ENCODE measurements around the gene RPUSD3. TPM values are rescaled to one million over a fixed set of nuclear protein-coding genes. Genes with fewer than 3 reads are reported as not detected.

Gene RPUSD3
- total RNA-seq, 1 donor from 2014 or later = 27.0 TPM

GRCh38 chr3:9837701-9838582 lies 5.9 kb downstream of the RPUSD3 start:
- no peak for DNase-seq (ENCODE audit: extremely low read depth, low read depth, low spot score)

DNA sequence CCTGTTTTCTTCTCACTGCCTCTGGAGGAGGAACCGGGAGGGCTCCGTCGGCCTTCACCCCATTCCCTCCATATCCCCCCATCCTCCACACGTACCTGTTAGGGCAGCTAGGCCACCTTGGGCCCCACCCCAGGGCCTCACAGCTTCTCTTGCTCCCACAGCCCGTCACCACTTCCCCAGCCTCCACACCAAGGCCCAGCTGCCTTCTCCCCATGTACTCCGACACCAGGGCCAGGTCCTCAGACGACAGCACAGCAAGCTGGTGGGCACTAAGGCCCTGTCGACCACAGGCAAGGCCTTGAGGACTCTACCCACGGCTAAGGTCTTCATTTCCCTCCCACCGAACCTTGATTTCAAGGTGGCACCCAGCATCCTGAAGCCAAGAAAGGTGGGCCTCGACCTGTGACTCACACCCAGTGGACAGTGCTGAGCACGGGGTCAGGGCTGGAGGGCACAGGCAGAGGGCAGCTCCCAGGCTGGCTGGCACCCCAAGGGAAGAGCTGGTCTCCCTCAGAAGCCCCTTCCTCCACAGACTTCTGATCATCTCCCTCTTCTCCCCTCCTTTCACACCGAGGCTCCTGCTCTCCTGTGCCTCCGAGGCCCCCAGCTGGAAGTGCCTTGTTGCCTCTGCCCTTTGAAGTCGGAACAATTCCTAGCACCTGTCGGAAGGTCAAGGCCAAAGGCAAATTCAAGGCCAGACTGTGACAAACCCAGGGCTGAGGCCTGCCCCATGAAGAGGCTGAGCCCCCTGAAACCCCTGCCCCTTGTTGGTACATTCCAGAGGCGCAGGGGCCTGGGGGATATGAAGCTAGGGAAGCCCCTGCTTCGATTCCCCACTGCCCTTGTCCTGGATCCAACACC lies 9.1 kb downstream of the RPUSD3 start:
- DNase-seq (ENCODE audit: extremely low read depth, low read depth, low spot score) = no peak

DNA sequence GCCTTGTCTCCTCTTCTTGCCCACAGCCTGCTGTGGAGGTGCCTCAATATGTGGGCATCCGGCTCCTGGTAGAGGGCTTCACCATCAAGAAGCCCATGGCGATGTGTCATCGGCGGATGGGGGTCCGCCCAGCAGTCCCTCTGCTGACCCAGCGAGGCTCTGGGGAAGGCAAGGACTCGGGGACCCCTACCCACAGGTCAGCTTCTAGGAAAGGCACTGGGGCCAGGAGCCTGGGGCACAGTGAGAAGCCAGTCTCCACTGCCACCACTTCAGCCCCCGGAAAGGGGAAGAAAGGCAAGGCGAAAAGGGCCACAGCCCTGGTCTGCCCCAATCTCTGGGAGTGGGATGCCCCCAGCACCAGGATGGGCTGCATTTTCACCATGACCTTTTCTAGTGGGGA lies 10.7 kb downstream of the RPUSD3 start:
- no peak for DNase-seq (ENCODE audit: extremely low read depth, low read depth, low spot score)

DNA sequence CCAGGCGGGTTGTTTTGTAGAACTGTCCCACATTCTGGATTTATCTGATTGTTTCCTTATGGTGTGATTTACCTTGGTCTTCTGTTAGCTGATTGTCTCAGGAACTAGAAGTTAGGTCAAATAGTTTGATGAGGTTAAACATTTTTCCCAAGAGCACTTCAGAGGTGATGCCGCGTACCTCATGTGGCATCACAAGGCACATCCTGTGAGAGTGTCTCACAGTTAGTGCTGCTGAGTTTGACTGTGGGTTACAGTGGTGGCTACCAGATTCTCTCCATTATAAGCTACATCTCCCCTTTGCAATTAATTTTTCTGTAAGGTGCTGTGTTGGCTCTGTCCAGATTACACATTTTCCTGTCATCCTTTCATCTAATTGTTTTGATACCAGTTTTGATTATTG lies 12.6 kb downstream of the RPUSD3 start:
- DNase-seq (ENCODE audit: extremely low read depth, low read depth, low spot score) = no peak

DNA sequence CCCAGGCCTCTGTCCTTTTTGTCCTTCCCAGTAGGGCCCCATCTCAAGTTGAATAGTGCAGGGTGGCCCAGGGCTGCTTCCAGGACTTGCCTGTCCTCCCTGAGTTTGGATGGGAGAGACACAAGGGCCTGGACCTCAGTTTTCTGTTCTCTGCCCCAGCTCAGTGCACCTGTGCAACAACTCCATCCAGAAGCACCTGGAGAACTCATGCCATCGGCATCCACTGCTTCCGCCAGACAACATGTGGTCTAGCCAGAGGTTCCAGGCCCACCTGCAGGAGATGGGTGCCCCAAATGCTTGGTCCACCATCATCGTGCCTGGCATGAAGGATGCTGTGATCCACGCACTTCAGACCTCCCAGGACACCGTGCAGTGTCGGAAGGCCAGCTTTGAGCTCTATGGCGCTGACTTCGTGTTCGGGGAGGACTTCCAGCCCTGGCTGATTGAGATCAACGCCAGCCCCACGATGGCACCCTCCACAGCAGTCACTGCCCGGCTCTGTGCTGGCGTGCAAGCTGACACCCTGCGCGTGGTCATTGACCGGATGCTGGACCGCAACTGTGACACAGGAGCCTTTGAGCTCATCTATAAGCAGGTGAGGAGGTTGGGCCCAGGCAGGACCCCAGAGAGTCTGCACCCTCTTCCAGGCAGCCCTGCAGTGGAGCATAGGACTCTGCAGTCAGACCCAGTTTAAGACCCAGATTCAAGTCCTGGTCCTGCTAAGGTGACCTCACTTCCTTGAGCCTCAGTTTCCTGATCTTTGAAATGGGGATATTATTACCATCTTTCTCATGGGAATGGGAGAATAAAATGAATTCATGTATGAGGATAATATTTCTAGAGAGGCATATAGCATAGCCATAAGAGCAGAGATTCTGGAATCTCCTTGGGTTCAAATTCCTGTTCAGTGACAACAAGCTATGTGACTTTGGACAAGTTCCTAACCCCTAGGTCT lies 14.7 kb downstream of the RPUSD3 start:
- no peak for DNase-seq (ENCODE audit: extremely low read depth, low read depth, low spot score)

DNA sequence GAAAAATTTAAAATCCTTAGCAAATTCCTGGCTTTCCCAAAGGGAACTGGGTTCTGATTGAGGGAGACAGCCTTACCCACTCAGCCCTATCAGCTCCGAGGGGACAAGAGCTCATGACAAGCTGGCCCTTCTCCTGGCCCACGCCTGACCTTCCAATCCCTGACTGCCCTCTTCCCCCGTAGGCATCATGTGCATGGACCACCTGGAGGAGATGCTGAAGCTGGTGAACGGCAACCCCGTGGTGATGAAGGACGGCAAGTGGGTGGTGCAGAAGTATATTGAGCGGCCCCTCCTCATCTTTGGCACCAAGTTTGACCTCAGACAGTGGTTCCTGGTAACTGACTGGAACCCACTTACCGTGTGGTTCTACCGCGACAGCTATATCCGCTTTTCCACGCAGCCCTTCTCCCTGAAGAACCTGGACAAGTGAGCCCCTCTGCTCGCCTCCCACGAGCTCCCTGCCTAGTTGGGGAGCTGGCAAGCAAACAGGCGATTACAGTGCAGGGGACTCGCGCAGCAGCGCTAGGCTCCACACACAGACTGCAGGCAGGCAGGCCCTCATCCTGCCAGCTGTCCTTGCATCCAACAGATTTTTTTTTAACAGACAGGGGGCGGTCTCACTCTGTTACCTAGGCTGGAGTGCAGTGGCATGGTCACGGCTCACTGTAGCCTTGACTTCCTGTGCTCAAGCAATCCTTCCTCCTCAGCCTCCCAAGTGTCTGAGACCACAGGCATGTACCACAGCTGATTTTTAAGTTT lies 16.8 kb downstream of the RPUSD3 start:
- no peak for DNase-seq (ENCODE audit: extremely low read depth, low read depth, low spot score)

DNA sequence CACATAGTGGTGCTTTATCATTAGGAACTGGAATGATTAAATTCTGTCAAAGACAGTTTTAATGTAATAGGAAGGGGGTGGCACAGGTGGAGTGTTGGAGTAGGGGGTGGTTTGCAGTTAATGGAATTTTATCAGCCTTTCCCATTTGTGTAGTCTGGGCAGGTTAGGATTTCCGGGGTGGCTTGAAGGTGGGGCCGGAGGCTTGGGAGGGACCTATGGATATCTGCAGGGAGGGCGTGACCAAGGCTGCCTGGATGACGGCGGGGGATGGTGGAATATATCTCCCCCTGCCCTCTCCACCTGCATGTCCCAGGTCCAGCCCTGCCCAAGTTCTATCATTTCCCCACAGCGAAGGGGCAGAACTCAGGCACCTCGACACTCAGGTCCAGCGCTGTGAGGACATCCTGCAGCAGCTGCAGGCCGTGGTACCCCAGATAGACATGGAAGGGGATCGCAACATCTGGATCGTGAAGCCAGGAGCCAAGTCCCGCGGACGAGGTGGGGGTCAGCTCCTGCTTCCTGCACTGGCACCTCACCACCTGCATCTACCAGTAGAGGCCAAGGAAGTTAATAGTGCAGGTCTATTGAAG lies 18.3 kb downstream of the RPUSD3 start:
- no peak for DNase-seq (ENCODE audit: extremely low read depth, low read depth, low spot score)

DNA sequence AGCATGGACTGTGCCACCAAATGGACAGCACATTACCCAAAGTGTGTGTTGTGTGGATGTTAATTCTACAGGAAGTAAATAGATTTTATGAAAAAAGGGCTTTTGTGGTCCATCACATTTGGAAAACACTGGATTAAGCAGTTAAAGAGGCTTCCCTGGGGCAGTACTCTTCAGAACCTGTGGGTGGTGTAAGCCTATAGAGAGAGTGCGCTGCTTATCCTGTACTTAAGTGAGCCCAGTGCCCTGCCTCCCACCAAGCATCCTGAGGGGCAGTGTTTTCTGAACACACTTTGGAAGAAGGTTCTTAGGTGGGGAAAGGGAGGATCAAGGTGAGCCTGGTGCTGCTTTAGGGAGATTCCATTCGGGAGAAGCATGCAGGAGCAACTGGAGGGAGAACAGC lies 22.9 kb downstream of the RPUSD3 start:
- no peak for DNase-seq (ENCODE audit: extremely low read depth, low read depth, low spot score)

DNA sequence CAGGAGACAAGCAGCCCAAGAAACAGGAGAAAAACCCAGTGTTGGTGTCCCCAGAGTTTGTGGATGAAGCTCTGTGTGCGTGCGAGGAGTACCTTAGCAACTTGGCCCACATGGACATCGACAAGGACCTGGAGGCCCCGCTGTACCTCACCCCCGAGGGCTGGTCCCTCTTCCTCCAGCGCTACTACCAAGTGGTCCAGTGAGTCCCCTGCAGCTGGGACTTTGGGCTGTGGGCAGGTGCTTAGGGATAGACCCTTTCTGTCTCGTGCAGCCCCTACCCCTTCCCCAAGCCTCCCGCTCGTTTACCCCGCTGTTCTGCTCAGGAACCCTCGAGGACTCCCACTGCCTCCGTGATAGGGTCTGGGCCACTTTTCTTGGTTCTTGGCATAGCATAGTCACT lies 23.3 kb downstream of the RPUSD3 start:
- DNase-seq (ENCODE audit: extremely low read depth, low read depth, low spot score) = no peak

DNA sequence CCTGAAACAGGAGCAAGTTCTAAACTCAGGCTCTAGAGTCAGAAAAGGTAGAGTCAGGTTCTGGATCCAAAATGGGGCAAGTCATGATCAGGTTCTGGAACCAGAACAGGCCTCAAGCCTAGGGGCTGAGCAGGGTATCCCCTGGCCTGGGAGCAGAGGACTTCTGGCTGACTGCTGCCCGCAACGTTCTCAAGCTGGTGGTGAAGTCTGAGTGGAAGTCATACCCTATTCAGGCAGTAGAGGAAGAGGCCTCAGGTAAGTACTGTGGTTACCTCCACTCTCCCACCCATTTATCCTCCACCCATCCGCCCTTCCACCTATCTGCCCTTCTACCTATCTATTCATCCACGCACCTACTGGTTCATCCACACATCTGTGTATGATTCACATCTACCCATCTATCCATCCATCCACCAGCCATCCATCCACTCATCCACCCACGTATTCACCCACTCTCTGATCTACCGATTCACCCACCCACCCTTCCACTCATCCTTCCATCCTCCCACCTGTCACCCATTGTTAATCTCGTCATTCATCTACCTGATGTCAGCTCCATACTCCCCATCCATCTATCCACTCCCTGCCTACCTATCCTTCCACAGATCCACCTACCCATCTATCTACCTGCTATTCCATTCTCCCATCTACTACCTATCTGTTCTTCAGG lies 25.0 kb downstream of the RPUSD3 start:
- DNase-seq (ENCODE audit: extremely low read depth, low read depth, low spot score) = no peak

DNA sequence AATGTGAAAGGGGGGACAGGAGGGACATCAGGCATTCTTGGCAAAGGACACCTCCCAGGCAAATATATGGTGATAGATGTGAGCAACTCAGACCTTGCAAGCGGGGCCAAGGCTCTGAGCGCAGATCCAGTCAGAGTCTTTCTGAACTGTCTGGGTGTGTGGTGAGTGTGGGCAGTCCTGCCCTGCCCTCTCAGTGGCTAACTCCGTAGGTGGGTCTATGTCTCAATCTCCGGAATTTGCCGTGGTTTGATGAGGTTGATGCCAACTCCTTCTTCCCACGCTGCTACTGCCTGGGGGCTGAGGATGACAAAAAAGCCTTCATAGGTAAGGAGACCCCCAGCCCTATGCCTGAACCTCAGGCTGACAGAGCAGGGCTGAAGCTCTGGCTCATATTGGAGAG lies 26.4 kb downstream of the RPUSD3 start:
- no peak for DNase-seq (ENCODE audit: extremely low read depth, low read depth, low spot score)

DNA sequence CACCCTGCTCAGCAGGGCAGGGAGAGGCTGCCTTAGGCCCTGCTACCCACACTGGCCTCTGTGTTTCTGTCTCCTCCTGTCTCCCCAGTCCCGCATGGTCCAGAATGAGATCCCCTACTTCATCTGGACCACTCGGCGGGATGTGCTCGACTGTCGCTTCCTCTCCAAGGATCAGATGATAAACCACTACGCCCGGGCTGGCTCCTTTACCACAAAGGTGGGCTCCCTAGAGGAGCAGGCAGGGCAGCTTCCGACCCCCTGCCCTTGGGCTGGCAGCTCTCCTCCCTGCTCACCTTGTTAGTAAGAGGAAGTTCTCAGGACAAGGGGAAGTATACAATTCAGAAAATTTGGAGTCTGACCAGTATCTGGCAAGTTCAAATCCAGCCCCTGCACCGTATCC lies 27.8 kb downstream of the RPUSD3 start:
- DNase-seq (ENCODE audit: extremely low read depth, low read depth, low spot score) = no peak

DNA sequence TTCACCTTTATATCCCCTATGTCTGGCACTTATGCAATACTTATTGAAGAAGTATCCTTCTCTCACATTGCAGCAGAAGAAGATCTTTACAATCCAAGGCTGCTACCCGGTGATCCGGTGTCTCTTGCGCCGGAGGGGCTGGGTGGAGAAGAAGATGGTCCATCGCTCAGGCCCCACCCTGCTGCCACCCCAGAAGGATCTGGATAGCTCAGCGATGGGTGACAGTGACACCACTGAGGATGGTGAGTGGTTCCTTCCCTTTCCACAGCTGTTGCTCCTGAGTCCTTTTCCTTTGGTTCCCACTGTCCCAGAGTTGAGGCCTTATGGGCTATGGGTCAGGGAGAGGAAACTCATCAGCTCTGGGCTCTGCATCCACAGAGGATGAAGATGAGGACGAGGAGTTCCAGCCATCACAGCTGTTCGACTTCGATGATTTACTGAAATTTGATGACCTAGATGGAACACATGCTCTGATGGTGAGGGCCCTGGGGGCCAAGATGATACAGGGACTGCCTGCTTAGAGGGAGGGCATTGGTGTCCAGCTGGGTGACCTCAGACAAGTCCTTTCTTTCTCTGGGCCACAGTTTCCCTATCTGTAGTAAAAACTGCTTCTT lies 30.8 kb downstream of the RPUSD3 start:
- no peak for DNase-seq (ENCODE audit: extremely low read depth, low read depth, low spot score)

- DNase-seq (ENCODE audit: extremely low read depth, low read depth, low spot score) = no peak
Observed at GRCh38 chr3:9810846-9811245, 33.0 kb downstream of the RPUSD3 start.

DNA sequence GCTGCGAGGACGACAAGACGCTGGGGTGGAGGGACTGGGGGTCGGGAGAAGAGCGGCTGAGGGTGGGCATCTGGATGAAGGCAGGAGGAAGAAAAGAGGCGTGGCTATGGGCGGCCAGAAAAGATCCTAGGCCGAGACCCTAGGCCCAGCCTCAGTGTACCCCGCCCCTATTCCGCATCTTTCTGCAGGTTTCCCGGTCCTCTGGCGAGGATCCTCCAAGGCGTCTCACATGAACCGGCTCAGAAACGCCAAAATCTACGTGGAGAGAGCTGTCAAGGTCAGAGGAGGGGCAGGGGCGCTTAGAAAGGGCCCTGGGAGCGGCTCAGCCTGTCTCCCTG lies 33.4 kb downstream of the RPUSD3 start:
- no peak for DNase-seq (ENCODE audit: extremely low read depth, low read depth, low spot score)

GRCh38 chr3:9809615-9810432 lies 34.0 kb downstream of the RPUSD3 start, which contains the start of gene TTLL3:
Gene TTLL3, plus strand, starts transcription at chr3:9810262. Its CDS starts 400 bp downstream, at chr3:9810662.
- no peak for DNase-seq (ENCODE audit: extremely low read depth, low read depth, low spot score)

DNA sequence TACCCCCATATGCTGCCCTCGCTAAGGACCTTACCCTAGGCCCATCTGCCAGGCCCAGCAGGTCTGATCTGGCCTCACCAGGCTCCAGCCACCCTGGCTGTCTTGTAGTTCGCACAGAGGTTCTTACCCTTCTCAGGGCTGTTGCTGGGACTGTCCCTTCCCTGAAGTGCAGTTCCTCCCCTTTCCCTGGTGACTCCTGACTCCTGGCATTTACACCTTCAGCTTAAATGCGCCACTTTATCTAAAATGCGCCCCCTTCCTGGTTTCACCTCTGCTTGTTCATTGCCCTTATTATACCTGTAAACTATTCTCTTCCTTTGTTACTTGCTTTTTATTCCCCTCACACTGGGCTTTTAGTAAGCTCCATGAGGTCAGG lies 34.6 kb downstream of the RPUSD3 start:
- DNase-seq (ENCODE audit: extremely low read depth, low read depth, low spot score) = no peak

Data from glomerular endothelial cell (primary cell).